GM19324 (cell line): ENCODE data around the gene ADRM1.

Experiments used
- ATAC-seq: cut with Tn5 transposase; IDR thresholded peaks from one replicate; pipeline ENCODE4 v1.9.1; 2021; ENCODE audit warnings: mild to moderate bottlenecking, moderate library complexity; ENCODE audit not compliant: unreplicated experiment, low FRiP score

The ADRM1 gene, protein sequence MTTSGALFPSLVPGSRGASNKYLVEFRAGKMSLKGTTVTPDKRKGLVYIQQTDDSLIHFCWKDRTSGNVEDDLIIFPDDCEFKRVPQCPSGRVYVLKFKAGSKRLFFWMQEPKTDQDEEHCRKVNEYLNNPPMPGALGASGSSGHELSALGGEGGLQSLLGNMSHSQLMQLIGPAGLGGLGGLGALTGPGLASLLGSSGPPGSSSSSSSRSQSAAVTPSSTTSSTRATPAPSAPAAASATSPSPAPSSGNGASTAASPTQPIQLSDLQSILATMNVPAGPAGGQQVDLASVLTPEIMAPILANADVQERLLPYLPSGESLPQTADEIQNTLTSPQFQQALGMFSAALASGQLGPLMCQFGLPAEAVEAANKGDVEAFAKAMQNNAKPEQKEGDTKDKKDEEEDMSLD

DNA sequence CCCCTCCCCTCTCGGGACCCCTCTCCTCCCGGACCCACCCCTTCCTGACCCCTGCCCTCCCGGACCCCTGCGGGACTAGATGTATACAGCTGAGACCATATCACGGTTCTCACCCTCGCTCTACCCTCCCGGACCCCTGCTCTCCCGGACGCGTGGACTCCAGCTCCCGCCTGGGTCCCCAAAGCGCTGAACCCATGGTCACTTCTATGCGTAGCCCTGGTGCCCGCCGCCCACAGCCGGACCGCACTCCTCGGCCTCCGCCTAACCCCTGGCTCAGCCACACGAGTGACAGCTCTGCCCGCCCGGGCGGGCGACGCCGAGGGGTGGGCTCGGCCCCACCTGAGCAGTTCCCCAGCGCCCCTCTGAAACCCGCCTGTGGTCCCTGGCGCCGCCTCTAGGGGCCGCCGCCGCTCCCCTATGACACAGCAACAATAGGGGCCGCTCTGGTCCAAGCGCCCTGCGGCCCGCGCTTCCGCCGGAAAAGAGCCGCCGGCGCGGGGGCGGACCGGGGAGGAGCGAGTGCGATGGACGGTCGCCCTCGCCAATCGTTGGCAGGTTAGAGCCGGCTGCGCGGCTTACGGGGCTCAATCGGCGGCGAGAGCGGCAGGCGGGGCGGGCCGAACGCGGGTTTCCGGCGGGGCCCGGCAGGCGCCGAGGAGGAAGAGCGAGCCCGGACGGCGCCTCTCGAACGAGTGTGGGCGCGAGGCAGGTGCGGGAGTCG, at the start of gene ADRM1:
ADRM1 (plus strand) TSS at position 657 of the 721 bp plus-strand sequence. CDS start 572 bp downstream, outside the sequence.
- ATAC-seq: peak; percentile 89

DNA sequence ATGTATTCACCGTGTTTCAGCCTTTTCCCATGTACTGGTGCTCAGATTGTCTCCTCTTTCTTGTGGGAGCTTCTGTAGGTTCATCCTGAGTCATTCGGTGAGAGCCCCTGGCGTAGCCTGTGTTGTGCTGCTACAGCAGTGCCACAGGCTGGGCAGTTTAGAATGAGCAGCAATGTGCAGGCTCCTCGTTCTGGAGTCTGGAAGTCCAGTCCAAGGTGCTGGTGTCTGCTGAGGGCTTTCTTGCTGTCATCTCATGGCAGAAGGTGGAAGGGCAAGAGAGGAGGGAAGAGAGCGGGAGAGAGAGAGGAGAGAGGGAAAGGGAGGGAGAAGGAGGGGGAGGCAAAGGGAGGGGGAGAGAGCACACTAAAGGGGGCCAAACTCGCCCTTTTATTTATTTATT, 49.4 kb upstream of the ADRM1 start:
- no peak for ATAC-seq

DNA sequence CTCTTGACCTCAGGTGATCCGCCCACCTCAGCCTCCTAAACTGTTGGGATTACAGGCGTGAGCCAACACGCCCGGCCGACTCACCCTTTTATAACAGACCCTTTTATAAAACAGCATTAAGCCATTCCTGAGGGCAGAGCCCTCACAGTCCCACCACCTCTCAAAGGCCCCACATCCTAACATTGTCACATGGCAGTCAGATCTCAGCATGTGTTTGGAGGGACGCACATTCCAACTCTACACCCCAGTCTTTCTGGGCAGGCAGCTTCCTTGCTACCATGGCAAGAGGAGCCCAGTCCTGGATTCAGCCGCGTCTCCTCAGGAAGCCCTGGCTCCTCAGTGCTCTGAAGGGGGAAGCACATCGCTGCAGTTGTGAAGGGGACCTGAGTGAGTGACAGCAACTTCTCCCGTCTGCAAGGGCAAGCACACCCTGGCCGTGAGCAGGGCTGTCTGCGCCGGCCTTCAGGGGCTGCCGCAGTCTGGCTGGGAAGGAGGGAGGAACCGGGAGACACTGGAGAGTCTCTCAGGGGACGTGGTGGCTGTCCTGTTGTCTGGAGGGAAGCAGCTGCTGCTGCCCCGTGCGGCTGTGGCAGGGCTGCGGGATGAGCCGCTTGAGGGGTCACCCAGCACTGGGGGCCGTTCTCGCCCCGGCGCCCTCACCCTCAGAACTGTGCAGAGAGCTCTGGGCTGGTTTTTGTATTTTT, 48.6 kb upstream of the ADRM1 start:
- ATAC-seq: no peak

DNA sequence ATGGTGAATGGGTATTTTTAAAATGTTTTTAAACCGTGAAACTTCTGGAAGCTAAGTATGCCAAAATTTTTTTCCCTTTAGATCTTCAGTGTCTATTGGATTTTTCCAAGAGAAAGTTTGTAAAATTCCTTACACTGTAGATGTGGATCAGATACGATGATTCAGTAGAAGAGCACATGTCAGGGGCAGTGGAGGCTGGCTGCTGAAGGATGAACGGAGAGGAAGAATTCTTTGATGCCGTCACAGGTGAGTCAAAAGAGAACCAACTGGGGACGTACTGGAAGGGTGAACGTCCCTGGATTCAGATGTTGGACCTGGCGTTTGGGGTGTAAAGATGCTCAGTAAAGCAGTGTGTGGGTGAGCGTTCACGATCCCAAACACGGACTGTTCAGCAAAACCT, 46.8 kb upstream of the ADRM1 start:
- ATAC-seq: no peak

DNA sequence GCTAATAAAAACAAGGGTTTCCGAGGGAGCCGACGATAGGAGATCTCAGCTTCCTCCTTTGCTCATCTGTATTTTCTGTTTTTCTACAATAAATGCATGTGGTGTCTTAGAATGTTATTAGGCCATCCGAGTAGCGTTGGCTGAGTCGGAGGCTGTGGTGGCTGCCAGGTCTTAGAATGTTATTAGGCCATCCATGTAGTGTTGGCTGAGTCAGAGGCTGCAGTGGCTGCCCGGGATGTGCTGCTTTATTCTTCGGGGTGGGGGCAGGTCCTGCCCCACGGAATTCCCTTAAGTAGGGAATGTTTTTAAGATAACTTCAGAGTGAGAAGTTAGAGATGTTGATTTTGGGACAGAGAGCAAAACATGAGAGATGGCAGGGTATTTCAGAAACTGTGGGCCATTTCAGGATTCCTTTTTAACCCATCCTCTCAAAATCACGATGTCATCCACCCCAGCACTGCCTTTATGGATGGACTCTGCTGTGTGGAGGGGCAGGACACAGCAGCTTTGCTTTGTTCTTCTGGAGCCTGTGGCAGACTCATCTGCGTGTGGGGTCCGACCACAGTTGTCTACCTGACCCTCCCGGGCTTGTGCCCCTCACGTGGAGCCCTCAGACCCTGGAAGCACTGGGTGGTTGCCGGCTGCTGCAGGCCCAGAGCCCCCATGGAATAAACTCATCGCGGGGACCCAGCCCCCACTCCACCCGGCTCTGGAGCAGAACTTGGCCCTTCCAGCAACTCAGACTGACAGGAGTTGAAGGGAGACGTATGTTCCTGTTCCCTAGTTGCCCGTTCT, 44.1 kb upstream of the ADRM1 start:
- no peak for ATAC-seq

DNA sequence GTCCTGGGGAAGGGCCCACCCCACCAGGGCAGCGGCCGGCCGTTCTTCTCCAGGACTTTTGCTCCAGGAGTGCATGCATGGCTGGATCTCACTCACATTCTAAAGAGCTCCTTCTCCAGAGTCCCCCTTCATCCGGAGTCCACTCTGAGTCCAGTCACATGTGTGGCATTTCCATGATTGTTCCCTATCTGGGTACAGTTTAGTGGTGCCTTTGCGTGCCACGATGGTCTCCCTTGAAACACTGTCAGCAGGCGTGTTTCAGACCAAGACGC, 43.6 kb upstream of the ADRM1 start:
- ATAC-seq: no peak

DNA sequence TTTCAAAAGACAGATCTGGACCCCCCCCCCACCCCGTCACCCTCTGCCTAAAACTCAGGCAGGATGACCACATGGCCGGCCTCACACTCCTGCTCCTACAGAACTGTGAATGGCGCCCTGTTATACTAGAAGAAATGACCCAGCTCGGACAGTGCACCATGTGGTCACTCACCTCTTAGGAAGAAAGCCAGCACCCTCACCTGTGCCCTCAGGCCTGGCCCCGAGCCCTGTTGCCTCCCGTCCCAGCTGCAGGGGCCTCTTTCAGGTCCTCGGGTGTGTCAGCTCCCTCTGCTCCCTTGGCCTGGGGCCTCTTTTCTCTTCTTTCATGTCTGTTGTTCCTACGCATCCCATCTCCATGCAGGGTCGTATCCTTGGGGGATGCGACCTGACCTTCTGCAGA, 40.7 kb upstream of the ADRM1 start:
- ATAC-seq: no peak

DNA sequence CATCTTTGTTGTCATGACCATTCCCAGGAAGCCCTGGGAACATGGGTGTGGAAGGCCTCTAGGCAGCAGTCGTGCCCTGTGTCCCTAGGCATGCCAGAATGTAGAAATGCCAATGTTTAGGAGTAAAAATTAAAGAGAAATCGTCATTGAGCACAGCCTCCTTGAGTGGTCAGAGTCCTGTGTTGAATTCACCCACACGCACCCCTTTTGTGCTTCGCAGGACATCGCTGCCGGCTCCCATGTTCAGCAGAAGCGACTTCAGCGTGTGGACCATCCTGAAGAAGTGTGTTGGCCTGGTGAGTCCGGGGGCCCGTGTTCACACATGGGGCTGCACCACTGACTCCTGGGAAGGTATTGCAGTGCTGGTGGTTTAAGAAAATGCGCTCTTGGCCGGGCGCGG, 39.4 kb upstream of the ADRM1 start:
- ATAC-seq: no peak

DNA sequence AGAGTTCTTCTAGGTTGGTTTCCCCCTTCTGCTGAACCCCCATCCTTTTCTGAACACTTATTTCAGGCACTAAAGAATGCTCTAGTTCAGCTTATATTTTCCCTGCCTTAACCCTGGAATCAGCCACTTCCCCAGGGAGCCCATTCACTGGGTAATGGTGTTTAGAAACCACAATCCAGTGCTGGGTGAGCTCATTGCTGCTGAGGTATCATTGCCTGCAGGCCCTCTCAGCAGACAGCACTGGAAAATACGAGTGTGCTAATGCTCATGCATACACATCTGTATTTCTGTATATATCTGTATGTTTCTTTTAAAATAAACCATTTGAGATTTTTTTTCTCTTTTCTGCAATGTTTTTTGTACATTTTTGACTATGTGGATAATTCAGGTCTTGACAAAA, 37.4 kb upstream of the ADRM1 start:
- no peak for ATAC-seq

DNA sequence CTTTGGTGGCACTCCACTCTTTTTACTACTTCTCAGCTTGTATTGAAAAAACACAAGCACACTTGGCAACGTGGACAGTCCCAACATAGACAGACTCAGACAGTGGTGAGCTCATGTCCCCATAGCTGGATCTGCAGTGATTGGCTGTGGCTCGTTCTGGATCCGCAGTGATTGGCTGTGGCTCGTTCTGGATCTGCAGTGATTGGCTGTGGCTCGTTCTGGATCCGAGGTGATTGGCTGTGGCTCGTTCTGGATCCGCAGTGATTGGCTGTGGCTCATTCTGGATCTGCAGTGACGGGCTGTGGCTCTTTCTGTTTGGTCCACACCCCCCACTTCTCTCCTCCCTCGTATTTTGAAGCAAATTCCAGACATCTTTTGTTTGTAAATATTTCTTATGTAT, 36.5 kb upstream of the ADRM1 start:
- no peak for ATAC-seq

DNA sequence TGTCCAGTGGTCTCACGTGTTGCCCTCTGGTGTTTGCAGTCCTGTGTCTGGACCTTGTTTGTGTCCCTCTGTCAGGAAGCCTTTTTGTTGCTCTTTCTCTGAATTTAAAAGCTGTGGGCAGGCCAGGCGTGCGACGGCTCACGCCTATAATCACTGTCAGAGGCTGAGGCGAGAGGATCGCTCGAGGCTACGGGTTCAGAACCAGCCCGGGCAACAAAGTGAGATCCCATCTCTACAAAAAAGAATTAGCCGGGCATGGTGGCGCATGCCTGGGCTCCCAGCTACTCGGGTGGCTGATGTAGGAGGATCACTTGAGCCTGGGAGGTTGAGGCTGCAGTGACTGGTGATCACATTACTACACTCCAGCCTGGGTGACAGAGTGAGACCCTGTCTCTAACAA, 35.9 kb upstream of the ADRM1 start:
- no peak for ATAC-seq

DNA sequence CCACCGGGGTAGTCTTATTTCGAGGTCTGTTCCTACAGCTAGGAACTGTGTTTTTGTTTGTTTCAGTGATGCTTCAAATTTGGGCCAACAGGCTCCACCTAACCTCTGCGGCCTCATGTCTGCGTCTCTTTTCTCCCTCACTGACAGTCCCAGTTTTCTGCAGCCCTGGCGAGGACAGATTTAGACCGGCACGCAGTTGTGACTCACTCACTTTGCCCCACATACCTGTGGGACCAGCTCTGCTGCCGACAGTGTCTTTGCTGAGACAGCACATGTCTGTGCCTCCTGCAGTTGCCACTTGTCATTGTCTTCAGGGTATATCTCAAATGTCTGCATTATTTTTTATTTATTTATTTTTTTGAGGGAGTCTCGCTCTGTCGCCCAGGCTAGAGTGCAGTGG, 35.3 kb upstream of the ADRM1 start:
- no peak for ATAC-seq

DNA sequence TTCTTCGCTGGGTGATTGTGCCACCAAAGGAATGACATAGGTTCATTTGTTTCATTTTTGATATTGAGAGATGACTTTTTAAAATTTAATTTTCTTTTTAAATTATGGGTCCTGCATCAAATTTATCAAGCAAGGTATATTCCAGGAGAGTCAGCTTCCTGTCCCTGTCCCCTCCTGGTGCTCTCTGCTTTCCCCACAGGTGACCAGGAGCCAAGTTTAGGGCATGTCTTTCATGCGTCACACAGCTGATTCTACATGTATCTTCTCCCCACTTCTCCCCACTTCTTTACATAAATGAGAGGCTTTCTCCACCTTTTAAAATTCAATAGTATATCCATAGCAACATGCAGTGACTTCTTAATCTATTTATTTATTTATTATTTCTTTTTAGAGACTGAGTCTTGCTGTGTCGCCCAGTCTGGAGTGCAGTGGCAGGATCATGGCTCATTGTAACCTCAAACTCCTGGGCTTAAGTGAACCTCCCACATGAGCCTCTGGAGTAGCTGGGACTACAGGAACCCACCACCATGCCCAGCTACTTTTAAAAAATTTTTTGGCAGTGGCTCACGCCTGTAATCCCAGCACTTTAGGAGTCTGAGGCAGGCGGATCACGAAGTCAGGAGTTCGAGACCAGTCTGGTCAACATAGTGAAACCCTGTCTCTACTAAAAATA, 34.4 kb upstream of the ADRM1 start:
- no peak for ATAC-seq

DNA sequence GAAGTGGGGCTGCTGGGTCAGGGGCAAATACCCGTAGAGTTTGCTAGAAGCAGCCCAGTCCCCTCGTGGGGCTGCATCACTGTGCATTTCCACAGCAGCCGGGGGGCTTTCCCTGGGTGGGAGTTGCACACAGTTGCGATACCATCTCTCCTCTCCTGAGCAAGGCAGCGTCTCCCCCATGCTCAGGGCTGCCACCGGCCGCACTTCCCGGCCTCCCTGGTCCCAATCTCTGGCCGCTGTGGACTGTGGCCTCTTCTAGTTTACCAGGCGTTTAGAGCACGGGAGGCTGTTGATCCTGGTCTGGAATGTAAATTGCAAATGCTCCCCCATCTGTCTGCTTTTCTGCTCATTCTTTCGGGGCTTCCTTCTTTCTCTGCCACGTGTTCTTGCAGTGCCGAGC, 33.4 kb upstream of the ADRM1 start:
- no peak for ATAC-seq

DNA sequence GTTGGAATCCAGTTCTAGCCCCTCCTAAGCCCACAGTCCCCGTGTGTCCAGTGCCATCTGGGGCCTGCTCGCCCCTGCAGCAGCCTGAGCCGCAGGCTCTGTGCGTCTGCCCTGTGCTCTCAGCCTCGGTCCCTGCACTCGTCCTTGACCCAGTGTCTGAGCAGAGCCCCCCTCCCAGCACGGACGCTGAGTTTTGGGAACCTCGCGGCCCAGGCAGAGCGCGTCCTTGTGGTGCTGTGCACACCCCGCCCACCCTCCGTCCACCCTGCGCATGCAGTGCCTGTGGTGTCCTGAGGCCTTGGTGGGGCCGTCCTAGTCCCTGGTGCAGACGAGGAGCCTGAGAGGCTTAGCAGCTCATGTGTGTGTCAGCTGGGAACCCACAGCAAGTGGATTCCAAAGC, 32.9 kb upstream of the ADRM1 start:
- ATAC-seq: no peak

DNA sequence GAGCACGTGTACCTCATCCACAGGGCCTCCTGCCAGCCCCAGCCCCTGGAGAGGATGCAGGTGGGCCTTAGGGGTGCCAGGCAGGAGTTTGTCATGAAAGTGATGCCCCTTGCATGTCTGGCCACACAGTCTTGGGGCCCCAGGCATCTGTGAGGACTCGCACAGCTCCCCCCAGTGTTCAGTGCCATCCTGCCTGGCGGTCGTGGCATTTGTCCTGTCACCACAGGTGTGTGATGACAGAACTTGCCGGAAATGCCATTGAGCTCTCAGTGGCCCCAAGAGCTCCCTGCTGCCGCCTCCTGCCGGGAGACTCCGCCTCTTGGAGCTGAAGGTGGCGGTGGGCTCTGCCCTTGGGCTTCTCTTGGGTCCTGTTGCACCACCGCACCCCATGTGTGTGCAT, 30.6 kb upstream of the ADRM1 start:
- no peak for ATAC-seq

DNA sequence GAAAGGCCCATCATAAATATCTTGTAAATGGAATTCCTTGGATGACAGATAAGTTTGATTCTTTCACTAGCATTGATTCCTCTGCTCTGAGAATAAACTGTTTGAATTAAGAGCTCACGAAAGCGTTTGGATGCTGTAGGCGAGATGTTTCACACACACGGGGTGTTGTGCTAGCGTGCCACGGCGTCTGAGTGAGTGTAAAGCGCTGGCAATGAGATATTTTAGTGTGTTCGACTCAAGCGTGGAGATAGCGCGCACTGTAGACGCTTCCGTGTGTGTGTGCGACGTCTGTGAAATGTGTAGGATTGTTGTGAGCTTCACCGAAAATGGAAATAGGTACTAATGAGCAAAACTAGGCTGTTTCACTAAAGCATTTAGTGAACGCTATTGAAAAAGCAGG, 29.4 kb upstream of the ADRM1 start:
- no peak for ATAC-seq

DNA sequence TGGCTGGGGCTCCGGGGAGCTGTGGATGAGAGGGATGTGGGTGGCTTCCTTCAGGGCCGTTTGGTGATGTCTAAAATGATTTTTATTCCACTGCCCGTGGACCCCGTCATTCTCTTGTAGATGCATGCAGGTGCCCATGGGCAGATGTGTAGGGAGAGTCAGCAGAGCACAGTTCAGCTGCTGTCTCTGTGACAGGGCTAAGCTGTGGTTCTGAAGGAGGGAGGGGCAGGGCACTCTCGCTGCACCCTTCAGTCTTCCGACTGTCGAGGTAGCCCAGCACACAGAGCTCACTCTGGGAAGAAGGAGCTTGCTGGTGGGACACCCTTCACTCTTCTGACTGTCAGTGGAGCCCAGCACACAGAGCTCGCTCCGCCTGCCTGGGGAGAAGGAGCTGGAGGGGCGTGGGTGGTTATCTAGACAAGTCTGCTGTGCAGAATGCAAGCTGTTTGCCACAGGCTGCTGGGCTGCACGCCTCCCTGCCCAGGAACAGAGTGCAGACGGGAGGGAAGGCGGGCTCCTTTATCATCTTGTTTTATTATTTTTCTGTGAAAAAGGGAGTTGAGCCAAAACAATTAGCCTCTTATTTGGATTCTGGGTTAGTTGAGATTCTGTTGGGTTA, 28.4 kb upstream of the ADRM1 start:
- ATAC-seq: no peak

DNA sequence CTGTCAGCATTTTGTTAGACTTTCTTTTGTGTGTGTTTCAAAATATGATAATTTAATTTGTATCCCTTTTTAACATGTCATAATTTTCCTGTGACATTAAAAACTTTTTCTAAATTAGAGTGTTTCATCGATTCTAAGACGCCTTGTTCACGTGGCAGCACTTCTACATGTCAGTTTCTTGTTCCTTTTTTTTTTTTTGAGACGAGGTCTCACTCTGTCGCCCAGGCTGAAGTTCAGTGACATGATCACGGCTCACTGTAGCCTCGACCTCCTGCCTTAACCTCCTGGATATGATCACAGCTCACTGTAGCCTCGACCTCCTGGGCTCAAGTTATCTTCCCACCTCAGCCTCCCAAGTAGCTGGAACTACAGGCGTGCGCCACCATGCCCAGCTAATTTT, 27.6 kb upstream of the ADRM1 start:
- no peak for ATAC-seq

DNA sequence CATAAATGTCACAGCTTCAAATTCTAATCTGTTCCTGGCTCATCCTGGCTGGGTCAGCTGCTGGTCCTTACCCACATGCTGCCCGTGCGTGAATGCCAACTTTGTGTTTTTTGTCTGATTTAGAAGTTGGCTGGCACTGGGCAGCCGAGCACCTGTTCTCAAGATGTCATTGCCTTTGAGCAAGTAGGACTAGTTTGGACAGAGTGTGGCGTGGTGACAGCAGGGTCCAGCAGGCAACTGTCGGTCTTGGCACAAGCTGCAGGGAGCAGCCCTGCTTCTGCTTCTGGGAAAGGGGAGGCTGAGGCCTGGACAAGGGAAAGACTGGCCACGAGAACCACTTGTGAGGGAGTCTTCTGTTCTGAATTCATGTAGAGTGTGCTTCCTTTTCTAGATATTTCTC, 26.4 kb upstream of the ADRM1 start:
- ATAC-seq: no peak
